Measurements from ENCODE around the gene ZNF892.

GRCh38 chr2:95231723-95232122 lies 24.4 kb downstream of the ZNF892 start:
- TF ChIP-seq CTCF (IDR thresholded peaks at IDR 0.05) (peak; percentile 60), EZH2 (IDR thresholded peaks at IDR 0.05; ENCODE audit: borderline replicate concordance, insufficient read depth, low read depth, low read length, poor library complexity, severe bottlenecking) (no peak)
